SK-N-MC (cell line): ENCODE measurements around the gene CIITA.

ENCODE experiments used
- DNase-seq: peaks from one replicate; pipeline ENCODE4 v3.0.0-alpha.2; 2011; ENCODE audit warnings: low read depth, low spot score
- H3K27ac ChIP-seq: fragments of 200-600 bp; sonication (generic); 2 replicates; pipeline ENCODE4 v1.5.1; 2016; ENCODE audit warnings: mixed run types
- H3K36me3 ChIP-seq: fragments of 200-600 bp; sonication (generic); 2 replicates; pipeline ENCODE4 v1.6.1; 2017; ENCODE audit warnings: antibody characterized with exemption, low read length, mixed read lengths; ENCODE audit not compliant: insufficient read depth
- H3K4me3 ChIP-seq: fragments of 200-600 bp; sonication (generic); 2 replicates; pipeline ENCODE4 v1.5.1; 2016
- H3K9ac ChIP-seq: fragments of 200-600 bp; sonication (generic); 2 replicates; pipeline ENCODE4 v1.8.0; 2017; ENCODE audit warnings: mixed run types, mixed read lengths; ENCODE audit not compliant: insufficient read length
- H3K9me3 ChIP-seq: fragments of 200-600 bp; sonication (generic); 2 replicates; pipeline ENCODE4 v1.6.1; 2017; ENCODE audit warnings: low read depth, mild to moderate bottlenecking, antibody characterized with exemption, low read length, moderate library complexity, mixed read lengths
- EZH2 ChIP-seq: fragments of 200-600 bp; sonication (generic); IDR thresholded peaks from one replicate; pipeline ENCODE4 v1.6.1; 2017; ENCODE audit warnings: antibody characterized with exemption
- FOXP2 ChIP-seq: optimal IDR thresholded peaks from 2 replicates; pipeline ENCODE3; 2011; ENCODE audit warnings: mild to moderate bottlenecking, moderate library complexity; ENCODE audit not compliant: insufficient read depth; ENCODE audit errors: extremely low read length, control extremely low read depth
- POLR2AphosphoS5 ChIP-seq: IDR thresholded peaks from 2 replicates; pipeline ENCODE4 v1.6.1; 2012; ENCODE audit warnings: mild to moderate bottlenecking, low read depth, low read length, borderline replicate concordance

The CIITA gene

DNA sequence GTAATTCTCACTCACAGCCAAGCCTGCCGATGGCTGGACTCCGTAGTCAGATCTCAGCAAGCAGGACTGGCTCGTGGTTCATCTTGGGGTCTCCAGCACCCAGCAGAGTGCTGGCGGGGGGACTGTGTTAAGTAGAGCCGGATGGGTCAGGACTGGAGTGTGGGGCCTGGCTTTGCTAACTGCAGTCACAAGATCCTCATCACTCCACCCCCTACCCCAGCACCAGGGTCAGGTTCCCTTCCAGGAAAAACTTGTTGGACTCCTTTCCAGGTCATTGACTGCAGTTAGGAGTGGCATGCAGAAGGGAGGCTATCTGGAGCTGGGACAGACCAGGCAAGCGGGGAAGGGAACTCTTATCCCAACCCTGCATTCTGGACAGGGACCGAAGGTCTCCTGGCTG, 6.0 kb downstream of the CIITA start:
- Histone ChIP-seq H3K9ac (no peak overlapping the region), H3K4me3 (no peak overlapping the region), H3K36me3 (no peaks in the 10 kb centered on the region), H3K9me3 (no peaks in the 10 kb centered on the region), H3K27ac (no peak overlapping the region)
- no peak for TF ChIP-seq FOXP2
- no peak for TF ChIP-seq EZH2
- no peak for TF ChIP-seq POLR2AphosphoS5
- no peak for DNase-seq

DNA sequence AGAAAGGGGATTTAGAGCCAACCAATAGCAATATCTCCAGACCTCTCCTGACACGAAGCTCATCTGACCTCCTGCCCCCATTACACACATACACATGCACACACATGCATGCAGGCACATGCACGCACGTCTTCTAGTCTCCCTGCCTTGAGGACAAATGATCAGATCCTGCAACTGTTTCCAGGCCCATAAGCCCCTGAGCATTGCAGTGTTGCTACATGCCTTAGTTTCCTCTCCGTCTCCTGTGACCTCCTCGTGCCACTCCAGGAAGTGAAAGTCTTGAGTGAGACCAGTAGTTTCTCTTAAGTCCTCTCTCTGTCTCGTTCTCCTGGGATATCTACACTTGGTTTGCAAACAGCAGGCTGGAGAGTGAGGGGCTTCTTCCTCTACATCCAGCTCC, 8.2 kb downstream of the CIITA start:
- H3K4me3 ChIP-seq: no peak overlapping the region
- no peak overlapping the region for H3K9ac ChIP-seq

DNA sequence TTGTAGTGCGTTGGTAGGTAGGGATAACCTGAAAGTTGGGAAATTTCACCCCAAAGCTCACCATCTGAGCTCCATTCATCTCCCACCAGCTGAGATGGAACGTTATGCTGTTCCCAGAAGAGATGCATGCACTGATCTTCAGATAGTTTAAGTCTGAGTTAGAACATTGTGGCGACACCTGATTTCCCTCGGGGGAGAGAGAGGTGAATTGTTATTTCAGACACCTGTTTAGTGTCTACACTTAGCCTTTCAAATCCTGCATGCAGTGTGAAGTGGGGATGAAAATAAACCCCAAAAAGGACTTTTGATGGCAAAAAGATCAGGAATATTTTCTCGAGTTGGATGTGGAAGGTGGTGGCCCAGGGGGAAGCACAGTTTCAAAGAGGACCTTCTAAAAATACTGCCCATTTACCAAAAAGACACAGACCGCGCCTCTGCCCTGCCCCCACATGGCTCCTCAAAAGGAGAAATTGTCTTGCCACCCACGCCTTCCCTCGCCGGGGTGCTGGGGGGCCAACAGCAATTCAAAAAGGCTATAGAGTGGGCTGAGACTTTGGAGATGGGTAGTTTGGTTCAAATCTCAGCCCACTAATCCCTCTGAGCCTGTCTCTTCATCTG, 11.4 kb downstream of the CIITA start:
- H3K9ac ChIP-seq: no peak overlapping the region
- no peaks in the 10 kb centered on the region for H3K9me3 ChIP-seq
- no peak overlapping the region for H3K27ac ChIP-seq
- no peaks in the 10 kb centered on the region for H3K36me3 ChIP-seq
- no peak for DNase-seq
- H3K4me3 ChIP-seq: no peak overlapping the region
- no peak for TF ChIP-seq EZH2
- TF ChIP-seq POLR2AphosphoS5: no peak
- no peak for TF ChIP-seq FOXP2

More for the DNA sequence above, 8.2 kb downstream of the CIITA start:
- H3K36me3 ChIP-seq: no peaks in the 10 kb centered on the region
- TF ChIP-seq POLR2AphosphoS5: no peak
- H3K27ac ChIP-seq: no peak overlapping the region
- no peak for DNase-seq
- no peaks in the 10 kb centered on the region for H3K9me3 ChIP-seq

DNA sequence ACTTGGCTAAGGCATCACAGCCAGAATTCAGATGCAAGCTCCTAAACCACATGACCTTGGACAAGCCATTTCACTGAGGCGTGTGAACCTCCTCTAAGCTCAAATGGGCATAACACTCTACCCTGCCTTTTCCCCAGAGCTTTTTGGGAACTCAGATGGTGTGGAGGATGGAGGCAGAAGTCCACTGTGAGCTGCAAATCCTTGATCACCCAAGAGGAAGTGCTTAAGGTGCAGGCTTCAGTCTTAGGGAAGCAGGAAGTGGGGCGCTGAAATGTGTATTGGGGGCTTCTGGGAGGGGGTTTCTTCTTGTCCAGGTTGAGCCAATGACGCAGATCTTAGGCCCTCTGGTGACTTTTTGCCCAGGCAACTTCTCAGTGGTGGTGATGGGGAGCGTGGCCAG, 12.9 kb downstream of the CIITA start:
- H3K9me3 ChIP-seq: no peaks in the 10 kb centered on the region
- no peak overlapping the region for H3K9ac ChIP-seq
- no peak overlapping the region for H3K4me3 ChIP-seq
- H3K36me3 ChIP-seq: no peaks in the 10 kb centered on the region
- no peak overlapping the region for H3K27ac ChIP-seq
- DNase-seq: no peak
- TF ChIP-seq FOXP2 (no peak), EZH2 (no peak), POLR2AphosphoS5 (no peak)

DNA sequence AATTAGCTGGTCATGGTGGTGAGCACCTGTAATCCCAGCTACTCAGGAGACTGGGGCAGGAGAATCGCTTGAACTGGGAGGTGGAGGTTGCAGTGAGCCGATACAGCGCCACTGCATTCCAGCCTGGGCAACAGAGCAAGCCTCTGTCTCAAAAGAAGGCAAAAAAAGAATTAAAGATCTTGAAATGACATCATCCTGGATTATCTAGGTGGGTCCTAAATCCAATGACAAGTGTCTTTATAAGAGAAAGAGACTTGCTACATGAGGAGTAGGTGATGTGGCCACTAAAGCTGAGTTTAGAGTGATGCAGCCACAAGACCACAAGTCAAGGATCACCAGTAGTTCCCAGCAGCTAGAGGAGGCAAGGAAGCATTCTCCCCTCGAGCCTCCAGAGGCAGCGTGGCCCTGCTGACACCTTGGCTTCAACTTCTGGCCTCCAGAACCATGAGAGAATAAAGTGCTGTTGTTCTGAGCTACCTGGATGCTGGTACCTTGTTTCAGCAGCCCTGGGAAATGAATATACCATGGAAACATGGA, 15.8 kb downstream of the CIITA start:
- Histone ChIP-seq H3K9ac (no peak overlapping the region), H3K27ac (no peak overlapping the region), H3K4me3 (no peak overlapping the region), H3K9me3 (no peaks in the 10 kb centered on the region), H3K36me3 (no peaks in the 10 kb centered on the region)
- DNase-seq: no peak
- TF ChIP-seq FOXP2: no peak
- TF ChIP-seq POLR2AphosphoS5: no peak
- TF ChIP-seq EZH2: no peak

DNA sequence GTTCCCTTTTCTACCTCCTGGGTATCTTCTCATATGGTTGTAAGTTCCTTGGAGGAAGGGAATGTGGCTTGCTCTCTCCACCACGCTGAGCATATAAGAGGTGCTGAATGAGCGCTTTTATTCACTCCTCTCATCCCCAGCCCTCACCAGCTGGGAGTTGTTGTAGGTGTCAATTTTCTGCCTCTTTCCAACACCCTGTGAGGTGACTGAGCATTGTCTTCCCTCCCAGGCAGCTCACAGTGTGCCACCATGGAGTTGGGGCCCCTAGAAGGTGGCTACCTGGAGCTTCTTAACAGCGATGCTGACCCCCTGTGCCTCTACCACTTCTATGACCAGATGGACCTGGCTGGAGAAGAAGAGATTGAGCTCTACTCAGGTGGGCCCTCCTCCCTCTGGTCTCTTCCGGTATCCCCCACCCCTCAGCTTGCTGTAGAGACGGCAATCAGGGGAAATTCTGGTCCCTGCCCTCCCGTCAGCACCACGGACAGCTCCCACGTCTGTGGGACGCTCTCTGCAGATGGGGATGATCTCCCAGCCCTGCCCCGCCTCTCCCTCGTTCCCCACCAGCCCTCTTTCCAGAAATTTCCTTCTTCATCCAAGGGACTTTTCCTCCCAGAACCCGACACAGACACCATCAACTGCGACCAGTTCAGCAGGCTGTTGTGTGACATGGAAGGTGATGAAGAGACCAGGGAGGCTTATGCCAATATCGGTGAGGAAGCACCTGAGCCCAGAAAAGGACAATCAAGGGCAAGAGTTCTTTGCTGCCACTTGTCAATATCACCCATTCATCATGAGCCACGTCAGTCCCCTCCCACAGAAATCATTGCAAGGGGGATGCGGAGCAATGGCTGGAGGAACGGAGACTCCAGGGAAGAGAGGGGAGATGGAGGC, 18.3 kb downstream of the CIITA start:
- Histone ChIP-seq H3K27ac (no peak overlapping the region), H3K4me3 (no peak overlapping the region), H3K9me3 (no peaks in the 10 kb centered on the region), H3K9ac (no peak overlapping the region), H3K36me3 (no peaks in the 10 kb centered on the region)
- DNase-seq: no peak
- TF ChIP-seq POLR2AphosphoS5 (no peak), FOXP2 (no peak), EZH2 (no peak)

DNA sequence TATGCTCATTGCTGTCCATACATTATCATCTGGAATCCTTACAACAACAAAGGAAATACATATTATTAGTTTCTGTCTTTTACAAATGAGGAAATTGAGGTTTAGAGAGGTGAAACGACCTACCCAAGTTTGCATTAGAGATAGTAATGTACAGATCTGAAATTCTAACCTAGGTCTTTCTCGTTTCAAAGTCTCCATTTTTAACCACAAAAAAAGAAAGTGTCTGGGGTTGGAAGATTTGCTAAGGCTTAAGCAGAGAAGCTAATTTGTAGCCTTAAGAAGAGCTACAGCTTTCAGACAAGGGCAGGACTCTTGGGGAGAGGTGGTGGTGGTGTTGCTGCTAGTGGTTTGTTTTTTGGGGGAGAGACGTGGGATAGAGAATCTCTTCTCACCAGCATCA, 19.2 kb downstream of the CIITA start:
- no peak for TF ChIP-seq EZH2
- TF ChIP-seq POLR2AphosphoS5: no peak
- no peak for TF ChIP-seq FOXP2
- H3K36me3 ChIP-seq: no peaks in the 10 kb centered on the region
- H3K9ac ChIP-seq: no peak overlapping the region
- no peak overlapping the region for H3K4me3 ChIP-seq
- DNase-seq: no peak
- no peaks in the 10 kb centered on the region for H3K9me3 ChIP-seq
- no peak overlapping the region for H3K27ac ChIP-seq

DNA sequence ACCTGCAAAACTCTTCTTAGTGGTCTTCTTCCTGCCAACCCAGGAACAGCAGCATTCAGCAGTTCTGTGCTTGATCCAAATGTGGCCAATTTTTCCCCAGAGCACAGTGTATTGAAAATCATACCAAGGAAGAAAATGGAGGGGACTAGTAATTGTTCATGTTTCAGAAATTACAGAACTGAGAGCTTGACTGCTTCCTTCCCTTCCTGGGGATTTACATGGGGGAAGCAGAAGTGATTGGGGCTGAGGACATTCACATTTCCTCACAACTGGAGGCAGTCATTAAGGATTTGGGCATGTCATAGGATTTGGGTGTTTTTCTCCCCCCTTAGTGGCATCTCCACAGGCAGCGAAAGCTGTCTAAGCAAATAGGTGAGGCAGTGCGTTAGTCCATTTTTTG, 19.7 kb downstream of the CIITA start:
- TF ChIP-seq EZH2 (no peak), FOXP2 (no peak), POLR2AphosphoS5 (no peak)
- H3K36me3 ChIP-seq: no peaks in the 10 kb centered on the region

More for the DNA sequence above, 19.7 kb downstream of the CIITA start:
- no peak for DNase-seq
- no peak overlapping the region for H3K9ac ChIP-seq
- no peak overlapping the region for H3K4me3 ChIP-seq
- H3K27ac ChIP-seq: no peak overlapping the region
- H3K9me3 ChIP-seq: no peaks in the 10 kb centered on the region
